ENCODE results near the gene GPATCH11. TPM values are rescaled to one million over a fixed set of nuclear protein-coding genes. Genes with fewer than 3 reads are reported as not detected.

GPATCH11 gene
- total RNA-seq, 1 donor from 2014 or later: 8.1 TPM

DNA sequence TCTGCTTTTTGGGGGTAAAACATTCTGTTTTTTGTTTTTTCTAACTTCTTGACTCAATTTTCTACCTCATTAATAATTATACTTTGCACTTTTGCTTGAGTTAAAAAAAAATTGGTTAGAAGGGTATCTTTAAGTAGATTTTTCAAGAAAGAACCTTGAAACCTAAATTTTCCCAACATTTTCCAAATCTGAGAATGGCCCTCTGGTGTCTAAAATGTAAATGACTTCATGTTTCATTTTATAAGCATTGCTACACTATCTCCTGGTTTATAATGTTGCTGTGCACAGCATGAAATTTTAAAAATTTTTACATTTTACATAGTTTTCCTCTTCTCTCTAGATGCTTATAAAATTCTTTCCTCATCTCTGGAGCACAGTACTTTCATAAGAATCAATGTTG, 58.2 kb downstream of the GPATCH11 start:
- H3K27me3 Mint-ChIP-seq (ENCODE audit: unreplicated experiment): no peaks in the 10 kb centered on the region
- H3K4me1 Mint-ChIP-seq (ENCODE audit: unreplicated experiment): no peaks in the 10 kb centered on the region
- H3K27ac Mint-ChIP-seq (ENCODE audit: unreplicated experiment): no peak overlapping the region
- H3K4me3 Mint-ChIP-seq (ENCODE audit: unreplicated experiment): no peak overlapping the region
- TF ChIP-seq, protein P1, sequence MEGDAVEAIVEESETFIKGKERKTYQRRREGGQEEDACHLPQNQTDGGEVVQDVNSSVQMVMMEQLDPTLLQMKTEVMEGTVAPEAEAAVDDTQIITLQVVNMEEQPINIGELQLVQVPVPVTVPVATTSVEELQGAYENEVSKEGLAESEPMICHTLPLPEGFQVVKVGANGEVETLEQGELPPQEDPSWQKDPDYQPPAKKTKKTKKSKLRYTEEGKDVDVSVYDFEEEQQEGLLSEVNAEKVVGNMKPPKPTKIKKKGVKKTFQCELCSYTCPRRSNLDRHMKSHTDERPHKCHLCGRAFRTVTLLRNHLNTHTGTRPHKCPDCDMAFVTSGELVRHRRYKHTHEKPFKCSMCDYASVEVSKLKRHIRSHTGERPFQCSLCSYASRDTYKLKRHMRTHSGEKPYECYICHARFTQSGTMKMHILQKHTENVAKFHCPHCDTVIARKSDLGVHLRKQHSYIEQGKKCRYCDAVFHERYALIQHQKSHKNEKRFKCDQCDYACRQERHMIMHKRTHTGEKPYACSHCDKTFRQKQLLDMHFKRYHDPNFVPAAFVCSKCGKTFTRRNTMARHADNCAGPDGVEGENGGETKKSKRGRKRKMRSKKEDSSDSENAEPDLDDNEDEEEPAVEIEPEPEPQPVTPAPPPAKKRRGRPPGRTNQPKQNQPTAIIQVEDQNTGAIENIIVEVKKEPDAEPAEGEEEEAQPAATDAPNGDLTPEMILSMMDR (IDR thresholded peaks at IDR 0.05): peak; percentile 17
- H3K36me3 Mint-ChIP-seq (ENCODE audit: unreplicated experiment): peaks cover 48% of the 10 kb centered on the region
- DNase-seq (ENCODE audit: extremely low spot score, unreplicated experiment): no peak
- H3K9me3 Mint-ChIP-seq (ENCODE audit: unreplicated experiment): no peaks in the 10 kb centered on the region

DNA sequence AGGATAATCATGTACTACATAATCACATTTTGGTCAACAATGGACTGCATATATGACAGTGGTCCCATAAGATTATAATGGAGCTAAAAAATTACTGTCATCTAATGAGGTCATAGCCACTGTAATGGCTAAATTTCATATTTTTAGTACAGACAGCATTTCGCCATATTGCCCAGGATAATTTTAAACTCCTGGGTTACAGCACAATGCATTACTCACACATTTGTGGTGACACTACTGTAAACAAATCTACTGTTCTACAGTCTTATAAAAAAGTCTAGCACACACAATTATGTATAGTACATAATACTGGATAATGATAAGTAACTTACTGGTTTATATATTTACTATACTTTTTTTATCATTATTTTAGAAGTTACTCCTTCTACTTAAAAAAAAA, 59.7 kb downstream of the GPATCH11 start:
- Mint-ChIP-seq H3K27me3 (ENCODE audit: unreplicated experiment) (no peaks in the 10 kb centered on the region), H3K36me3 (ENCODE audit: unreplicated experiment) (peaks cover 48% of the 10 kb centered on the region), H3K4me1 (ENCODE audit: unreplicated experiment) (no peaks in the 10 kb centered on the region), H3K9me3 (ENCODE audit: unreplicated experiment) (no peaks in the 10 kb centered on the region), H3K27ac (ENCODE audit: unreplicated experiment) (no peak overlapping the region), H3K4me3 (ENCODE audit: unreplicated experiment) (no peak overlapping the region)
- DNase-seq (ENCODE audit: extremely low spot score, unreplicated experiment): no peak
- TF ChIP-seq, protein P1 (IDR thresholded peaks at IDR 0.05): no peak

DNA sequence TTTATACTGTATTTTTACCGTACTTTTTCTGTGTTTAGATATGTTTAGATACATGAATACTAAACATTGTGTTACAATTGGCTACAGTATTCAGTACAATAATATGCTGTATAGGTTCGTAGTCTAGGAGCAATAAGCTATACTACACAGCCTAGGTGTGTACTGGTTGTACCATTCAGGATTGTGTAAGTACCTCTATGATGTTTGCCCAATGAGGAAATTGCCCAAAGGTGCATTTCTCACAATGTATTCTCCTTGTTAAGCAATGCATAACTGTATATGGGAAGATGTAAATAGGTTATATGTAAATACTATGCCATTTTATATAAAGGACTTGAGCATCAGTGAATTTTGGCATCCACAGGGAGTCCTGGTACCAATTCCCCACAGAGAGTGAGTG, 61.7 kb downstream of the GPATCH11 start:
- H3K4me3 Mint-ChIP-seq (ENCODE audit: unreplicated experiment): no peak overlapping the region
- H3K9me3 Mint-ChIP-seq (ENCODE audit: unreplicated experiment): no peaks in the 10 kb centered on the region
- no peaks in the 10 kb centered on the region for H3K27me3 Mint-ChIP-seq (ENCODE audit: unreplicated experiment)
- H3K36me3 Mint-ChIP-seq (ENCODE audit: unreplicated experiment): peaks cover 32% of the 10 kb centered on the region
- DNase-seq (ENCODE audit: extremely low spot score, unreplicated experiment): no peak
- H3K27ac Mint-ChIP-seq (ENCODE audit: unreplicated experiment): no peak overlapping the region
- TF ChIP-seq, protein P1 (IDR thresholded peaks at IDR 0.05): no peak
- peaks cover 7% of the 10 kb centered on the region for H3K4me1 Mint-ChIP-seq (ENCODE audit: unreplicated experiment)

- no peak overlapping the region for H3K4me3 Mint-ChIP-seq (ENCODE audit: unreplicated experiment)
- DNase-seq (ENCODE audit: extremely low spot score, unreplicated experiment): no peak
- peaks cover 14% of the 10 kb centered on the region for H3K4me1 Mint-ChIP-seq (ENCODE audit: unreplicated experiment)
- no peak overlapping the region for H3K27ac Mint-ChIP-seq (ENCODE audit: unreplicated experiment)
- TF ChIP-seq, protein P1 (IDR thresholded peaks at IDR 0.05): no peak
- peaks cover 28% of the 10 kb centered on the region for H3K36me3 Mint-ChIP-seq (ENCODE audit: unreplicated experiment)
- H3K27me3 Mint-ChIP-seq (ENCODE audit: unreplicated experiment): no peaks in the 10 kb centered on the region
- no peaks in the 10 kb centered on the region for H3K9me3 Mint-ChIP-seq (ENCODE audit: unreplicated experiment)
Measured at GRCh38 chr2:37148325-37148724, 64.0 kb downstream of the GPATCH11 start.

Other genes with a start within 250 kb of the GPATCH11 start
- 27.0 and 27.2 TPM in 2 replicates for gene STRN, start 118.0 kb upstream of the GPATCH11 start, total RNA-seq
- 18.1 and 19.0 TPM in 2 replicates for gene HEATR5B, start 146 bp upstream of the GPATCH11 start, total RNA-seq
- 48.7 and 49.7 TPM in 2 replicates for gene EIF2AK2, start 72.5 kb downstream of the GPATCH11 start, total RNA-seq
- not detected in 2 replicates for gene SULT6B1, start 104.2 kb downstream of the GPATCH11 start, total RNA-seq
- gene CEBPZOS, start 112.0 kb downstream of the GPATCH11 start, total RNA-seq: not detected in 2 replicates
- 28.2 and 34.1 TPM in 2 replicates for gene CEBPZ, start 147.1 kb downstream of the GPATCH11 start, total RNA-seq
- 17.8 and 17.9 TPM in 2 replicates for gene NDUFAF7, start 147.1 kb downstream of the GPATCH11 start, total RNA-seq
- gene PRKD3, start 240.3 kb downstream of the GPATCH11 start, total RNA-seq: 50.1 and 54.7 TPM in 2 replicates